HUES48 (cell line): ENCODE measurements around the gene VAMP1.
"Not testable (repeated sequence)": the region's sequence is repeated elsewhere in the genome, so short reads cannot be mapped to it uniquely, and the experiment has no call there.

ENCODE experiments used
- H3K27ac ChIP-seq: one replicate; pipeline ENCODE4 v1.7.0; 2013; ENCODE audit warnings: low read depth, low read length, inconsistent platforms
- H3K27me3 ChIP-seq: 2 replicates; pipeline ENCODE4 v1.6.1; 2013; ENCODE audit warnings: mild to moderate bottlenecking, low read length; ENCODE audit not compliant: control insufficient read depth, insufficient read depth
- H3K36me3 ChIP-seq: 2 replicates; pipeline ENCODE4 v1.6.1; 2013; ENCODE audit warnings: low read length; ENCODE audit not compliant: control insufficient read depth, insufficient read depth
- H3K4me1 ChIP-seq: 2 replicates; pipeline ENCODE4 v1.6.1; 2013; ENCODE audit warnings: mild to moderate bottlenecking, low read length; ENCODE audit not compliant: control insufficient read depth, insufficient read depth
- H3K4me3 ChIP-seq: 2 replicates; pipeline ENCODE4 v1.5.1; 2013; ENCODE audit warnings: mild to moderate bottlenecking, low read depth, low read length
- H3K9ac ChIP-seq: 2 replicates; pipeline ENCODE4 v1.6.1; 2013; ENCODE audit warnings: mild to moderate bottlenecking, low read depth, low read length, moderate library complexity
- H3K9me3 ChIP-seq: 2 replicates; pipeline ENCODE4 v1.6.1; 2013; ENCODE audit warnings: low read length; ENCODE audit not compliant: control insufficient read depth, insufficient read depth

The VAMP1 gene

DNA sequence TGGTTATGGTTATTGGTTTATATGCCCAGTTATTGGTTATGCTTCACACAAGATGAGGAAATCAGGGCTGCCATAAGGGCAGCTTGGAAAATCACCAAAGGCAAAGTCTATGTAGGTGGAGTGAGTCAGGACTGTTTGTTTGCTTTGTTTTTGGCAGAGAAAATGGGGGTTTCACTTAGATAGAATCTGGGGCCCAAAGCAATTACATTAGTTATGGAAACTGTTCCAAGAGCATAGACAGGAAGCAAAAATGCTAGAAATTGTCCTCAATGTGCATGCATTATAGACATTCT, 2.2 kb downstream of the VAMP1 start:
- Histone ChIP-seq H3K36me3 (peaks cover 24% of the 10 kb centered on the region), H3K27me3 (no peaks in the 10 kb centered on the region), H3K4me1 (peaks cover 8% of the 10 kb centered on the region), H3K9ac (no peak overlapping the region), H3K9me3 (no peaks in the 10 kb centered on the region), H3K27ac (no peak overlapping the region), H3K4me3 (no peak overlapping the region)

DNA sequence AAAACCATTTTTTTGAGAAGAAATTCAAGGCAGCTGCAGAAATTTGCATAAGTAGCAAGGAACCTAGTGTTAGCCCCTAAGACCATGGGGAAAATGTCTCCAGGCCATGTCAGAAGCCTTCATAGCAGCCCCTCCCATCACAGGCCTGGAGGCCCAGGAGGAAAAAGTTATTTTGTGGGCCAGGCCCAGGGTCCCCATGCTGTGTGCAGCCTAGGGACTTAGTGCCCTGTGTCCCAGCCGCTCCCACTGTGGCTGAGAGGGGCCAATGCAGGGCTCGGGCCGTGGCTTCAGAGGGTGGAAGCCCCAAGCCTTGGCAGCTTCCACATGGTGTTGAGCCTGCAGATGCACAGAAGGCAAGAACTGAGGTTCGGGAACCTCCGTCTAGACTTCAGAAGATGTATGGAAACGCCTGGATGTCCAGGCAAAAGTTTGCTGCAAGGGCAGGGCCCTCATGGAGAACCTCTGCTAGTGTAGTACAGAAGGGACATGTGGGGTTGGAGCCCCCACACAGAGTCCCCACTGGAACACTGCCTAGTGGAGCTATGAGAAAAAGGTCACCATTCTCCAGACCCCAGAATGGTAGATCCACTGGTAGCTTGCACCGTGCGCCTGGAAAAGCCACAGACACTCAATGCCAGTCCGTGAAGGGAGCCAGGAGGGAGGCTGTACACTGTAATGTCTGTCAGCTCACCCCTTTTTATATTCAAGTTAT, 2.8 kb downstream of the VAMP1 start:
- not testable (repeated sequence) for H3K27me3 ChIP-seq, H3K4me1 ChIP-seq, H3K27ac ChIP-seq, H3K9me3 ChIP-seq, H3K9ac ChIP-seq, H3K4me3 ChIP-seq
- peaks cover 28% of the 10 kb centered on the region for H3K36me3 ChIP-seq

DNA sequence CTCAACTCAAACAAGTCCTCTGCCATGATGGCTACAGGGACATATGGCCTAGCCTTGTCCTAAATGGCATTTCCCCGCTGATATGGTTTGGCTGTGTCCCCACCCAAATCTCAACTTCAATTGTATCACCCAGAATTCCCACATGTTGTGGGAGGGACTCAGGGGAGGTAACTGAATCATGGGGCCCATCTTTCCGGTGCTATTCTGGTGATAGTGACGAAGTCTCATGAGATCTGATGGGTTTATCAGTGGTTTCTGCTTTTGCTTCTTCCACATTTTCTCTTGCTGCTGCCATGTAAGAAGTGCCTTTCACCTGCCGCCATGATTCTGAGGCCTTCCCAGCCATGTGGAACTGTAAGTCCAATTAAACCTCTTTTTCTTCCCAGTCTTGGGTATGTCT, 3.7 kb downstream of the VAMP1 start:
- not testable (repeated sequence) for H3K9me3 ChIP-seq, H3K4me1 ChIP-seq
- H3K36me3 ChIP-seq: peaks cover 38% of the 10 kb centered on the region

GRCh38 chr12:6466184-6466573, 4.3 kb downstream of the VAMP1 start:
- peaks cover 44% of the 10 kb centered on the region for H3K36me3 ChIP-seq
- no peaks in the 10 kb centered on the region for H3K9me3 ChIP-seq
- H3K27ac ChIP-seq: no peak overlapping the region
- no peak overlapping the region for H3K9ac ChIP-seq
- H3K4me1 ChIP-seq: peaks cover 6% of the 10 kb centered on the region
- no peak overlapping the region for H3K4me3 ChIP-seq
- no peaks in the 10 kb centered on the region for H3K27me3 ChIP-seq

More for the DNA sequence above, 3.7 kb downstream of the VAMP1 start:
- H3K27me3 ChIP-seq, H3K4me3 ChIP-seq, H3K27ac ChIP-seq, H3K9ac ChIP-seq: not testable (repeated sequence)

DNA sequence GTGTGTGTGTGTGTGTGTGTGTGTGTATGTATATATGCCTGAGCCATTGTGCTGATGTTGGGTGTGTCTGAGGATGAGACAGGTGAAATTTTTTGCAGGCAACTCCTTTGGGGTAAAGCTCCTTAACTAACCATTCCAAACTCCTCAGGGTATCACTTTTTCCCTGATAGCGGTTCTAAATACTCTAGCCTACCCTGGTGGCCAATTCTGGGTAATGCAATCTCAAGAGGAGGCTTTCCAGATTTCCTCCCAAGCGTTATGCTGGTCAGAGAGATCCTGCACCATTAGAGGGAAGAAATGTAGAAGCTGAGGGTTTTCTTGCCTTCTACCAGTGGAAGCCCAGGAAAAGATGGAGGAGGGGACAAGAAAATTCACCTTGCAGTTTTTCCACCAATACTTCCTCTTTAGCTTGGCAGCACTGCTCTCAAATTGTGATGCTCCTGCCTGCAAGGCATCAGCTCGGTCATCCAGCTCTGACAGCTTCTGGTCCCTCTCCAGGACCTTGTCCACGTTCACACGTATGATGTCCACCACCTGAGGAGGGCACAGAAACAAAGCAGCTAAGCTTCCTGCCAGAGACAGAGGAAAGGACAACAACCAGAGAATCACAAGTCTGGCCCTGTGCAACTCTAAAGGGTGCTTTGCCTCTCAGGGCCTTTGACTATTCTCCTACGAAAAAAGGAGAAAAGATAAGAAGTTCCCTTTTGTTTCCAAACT, 4.9 kb downstream of the VAMP1 start:
- Histone ChIP-seq H3K27me3 (no peaks in the 10 kb centered on the region), H3K36me3 (peaks cover 48% of the 10 kb centered on the region), H3K4me1 (peaks cover 4% of the 10 kb centered on the region; the same call in 1 of the 2 replicates), H3K27ac (no peak overlapping the region), H3K9me3 (no peaks in the 10 kb centered on the region), H3K4me3 (no peak overlapping the region), H3K9ac (no peak overlapping the region)

- Histone ChIP-seq H3K9ac (no peak overlapping the region), H3K9me3 (no peaks in the 10 kb centered on the region), H3K27me3 (no peaks in the 10 kb centered on the region), H3K27ac (no peak overlapping the region), H3K36me3 (peaks cover 52% of the 10 kb centered on the region), H3K4me1 (peaks cover under 1% of the 10 kb centered on the region; the same call in 1 of the 2 replicates), H3K4me3 (no peak overlapping the region)
These were observed 5.9 kb downstream of the VAMP1 start for GRCh38 chr12:6464531-6464930.

DNA sequence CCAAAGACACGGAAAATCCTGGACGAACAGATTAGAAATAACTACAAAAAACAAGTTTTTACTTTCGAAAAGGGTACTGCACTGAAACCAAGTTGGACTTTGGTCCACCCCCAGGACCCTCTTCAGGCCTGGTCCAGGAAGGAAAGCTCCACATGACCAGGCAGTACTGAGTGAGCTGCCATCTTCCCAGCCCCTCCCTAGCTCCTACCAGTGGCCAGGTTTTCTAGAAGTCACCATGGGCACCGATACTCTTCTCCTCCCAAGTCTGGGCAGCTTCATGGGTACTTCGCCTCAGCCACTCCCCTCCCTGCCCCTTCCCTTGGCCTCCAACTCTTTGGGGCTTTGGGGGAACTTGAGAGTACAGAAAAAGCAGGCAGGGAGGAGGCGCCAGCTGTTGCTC, 6.6 kb downstream of the VAMP1 start:
- Histone ChIP-seq H3K9ac (no peak overlapping the region), H3K4me3 (no peak overlapping the region), H3K36me3 (peaks cover 58% of the 10 kb centered on the region), H3K27me3 (no peaks in the 10 kb centered on the region), H3K9me3 (no peaks in the 10 kb centered on the region), H3K4me1 (no peaks in the 10 kb centered on the region), H3K27ac (no peak overlapping the region)

- Histone ChIP-seq H3K9ac (no peak overlapping the region), H3K36me3 (peaks cover 58% of the 10 kb centered on the region), H3K27ac (no peak overlapping the region)
These were observed 7.3 kb downstream of the VAMP1 start for GRCh38 chr12:6463216-6463615.

GRCh38 chr12:6462234-6462995, 8.1 kb downstream of the VAMP1 start:
- H3K9me3 ChIP-seq: no peaks in the 10 kb centered on the region
- H3K27ac ChIP-seq: no peak overlapping the region
- peaks cover 58% of the 10 kb centered on the region for H3K36me3 ChIP-seq
- H3K4me3 ChIP-seq: no peak overlapping the region
- no peaks in the 10 kb centered on the region for H3K27me3 ChIP-seq
- H3K4me1 ChIP-seq: no peaks in the 10 kb centered on the region
- H3K9ac ChIP-seq: no peak overlapping the region

More at GRCh38 chr12:6463216-6463615, 7.3 kb downstream of the VAMP1 start:
- Histone ChIP-seq H3K4me3 (no peak overlapping the region), H3K27me3 (no peaks in the 10 kb centered on the region), H3K4me1 (no peaks in the 10 kb centered on the region), H3K9me3 (no peaks in the 10 kb centered on the region)

GRCh38 chr12:6461401-6462233, 8.9 kb downstream of the VAMP1 start:
- H3K4me1 ChIP-seq: no peaks in the 10 kb centered on the region
- no peaks in the 10 kb centered on the region for H3K9me3 ChIP-seq
- H3K27me3 ChIP-seq: no peaks in the 10 kb centered on the region
- no peak overlapping the region for H3K9ac ChIP-seq
- H3K36me3 ChIP-seq: peaks cover 58% of the 10 kb centered on the region
- H3K27ac ChIP-seq: no peak overlapping the region
- no peak overlapping the region for H3K4me3 ChIP-seq
